ENCODE data around the gene PCDHB2.
"Not testable (repeated sequence)": the region's sequence is repeated elsewhere in the genome, so short reads cannot be mapped to it uniquely, and the experiment has no call there.

Gene PCDHB2

DNA sequence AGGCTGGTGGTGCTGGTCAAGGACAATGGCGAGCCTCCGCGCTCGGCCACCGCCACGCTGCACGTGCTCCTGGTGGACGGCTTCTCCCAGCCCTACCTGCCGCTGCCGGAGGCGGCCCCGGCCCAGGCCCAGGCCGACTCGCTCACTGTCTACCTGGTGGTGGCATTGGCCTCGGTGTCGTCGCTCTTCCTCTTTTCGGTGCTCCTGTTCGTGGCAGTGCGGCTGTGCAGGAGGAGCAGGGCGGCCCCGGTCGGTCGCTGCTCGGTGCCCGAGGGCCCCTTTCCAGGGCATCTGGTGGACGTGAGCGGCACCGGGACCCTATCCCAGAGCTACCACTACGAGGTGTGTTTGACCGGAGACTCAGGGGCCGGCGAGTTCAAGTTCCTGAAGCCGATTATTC lies 42.9 kb downstream of the PCDHB2 start:
- not testable (repeated sequence) for DNase-seq
